Non-pigmented ciliary epithelial cell (primary cell): Measurements from ENCODE around the gene EBPL.
"Not testable (repeated sequence)": the region's sequence is repeated elsewhere in the genome, so short reads cannot be mapped to it uniquely, and the experiment has no call there.

ENCODE experiments used
- DNase-seq: peaks from one replicate; pipeline ENCODE4 v3.0.0-alpha.2; 2010; ENCODE audit warnings: low read depth

The EBPL gene

GRCh38 chr13:49635599-49636433 lies 55.5 kb downstream of the EBPL start:
- no peak for DNase-seq

- no peak for DNase-seq
These were observed 57.6 kb downstream of the EBPL start for GRCh38 chr13:49633710-49634109.

- no peak for DNase-seq
These were observed 59.1 kb downstream of the EBPL start for GRCh38 chr13:49632156-49632555.

GRCh38 chr13:49630580-49630979 lies 60.7 kb downstream of the EBPL start:
- DNase-seq: no peak

- no peak for DNase-seq
These were observed 61.3 kb downstream of the EBPL start for GRCh38 chr13:49629947-49630346.

- no peak for DNase-seq
These were observed 61.9 kb downstream of the EBPL start for GRCh38 chr13:49629196-49629938.

GRCh38 chr13:49627831-49628652 lies 63.2 kb downstream of the EBPL start, which contains the start of gene ARL11:
ARL11 (plus strand) TSS chr13:49628507; CDS start chr13:49630448, 1,941 bp downstream.
- no peak for DNase-seq

DNA sequence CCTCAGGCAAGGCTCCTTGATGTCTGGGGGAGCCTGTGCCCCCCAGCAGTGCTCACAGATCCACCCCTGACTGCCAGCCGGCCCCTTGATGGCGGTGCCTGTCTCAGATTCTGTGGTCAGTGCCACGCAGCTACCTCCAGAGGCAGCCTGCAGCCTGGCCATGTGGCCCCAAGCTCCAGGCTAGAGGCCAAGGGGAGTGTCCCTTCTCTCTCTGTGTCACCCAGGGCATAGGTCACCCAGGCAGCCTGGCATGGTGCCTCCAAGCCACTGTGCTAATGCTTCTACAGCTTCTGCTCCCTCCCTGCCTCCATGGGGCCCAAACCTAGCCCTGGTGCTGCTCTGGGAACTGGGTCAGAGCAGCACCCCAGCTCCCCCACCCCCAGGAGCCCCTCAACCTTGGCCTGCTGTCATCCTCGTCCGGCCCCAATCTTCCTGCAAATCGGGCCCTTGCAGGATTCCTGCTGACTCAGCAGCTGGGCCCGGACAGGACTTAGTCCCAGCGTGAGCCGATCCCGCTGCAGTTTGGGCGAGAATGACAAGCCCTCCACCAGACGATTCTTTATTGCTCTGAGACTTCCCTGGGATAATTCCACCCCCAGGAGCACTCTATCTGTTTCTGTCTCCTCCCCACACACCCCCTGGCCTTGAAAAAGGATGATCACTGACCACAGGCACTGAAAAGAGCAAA lies 65.8 kb downstream of the EBPL start:
- DNase-seq: no peak

DNA sequence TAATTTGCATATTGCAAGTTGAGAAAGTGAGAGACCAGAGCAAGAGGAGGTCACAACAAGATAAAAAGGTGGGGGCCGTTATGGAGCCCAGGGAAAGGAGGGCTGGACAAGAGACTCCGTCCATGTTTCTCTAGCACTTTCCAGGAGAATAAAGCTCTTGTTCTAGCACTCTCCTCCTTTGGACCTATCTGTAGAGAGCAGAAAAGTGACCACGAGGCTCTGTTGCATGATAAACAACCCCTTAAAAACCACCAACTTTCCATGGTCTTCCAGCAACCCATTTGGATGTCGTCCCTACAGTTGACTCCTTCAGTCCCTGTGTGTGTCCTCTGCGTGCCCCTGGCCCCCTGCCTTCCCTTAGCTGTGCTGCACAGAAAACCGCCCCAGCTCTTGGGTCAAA lies 67.1 kb downstream of the EBPL start:
- no peak for DNase-seq

DNA sequence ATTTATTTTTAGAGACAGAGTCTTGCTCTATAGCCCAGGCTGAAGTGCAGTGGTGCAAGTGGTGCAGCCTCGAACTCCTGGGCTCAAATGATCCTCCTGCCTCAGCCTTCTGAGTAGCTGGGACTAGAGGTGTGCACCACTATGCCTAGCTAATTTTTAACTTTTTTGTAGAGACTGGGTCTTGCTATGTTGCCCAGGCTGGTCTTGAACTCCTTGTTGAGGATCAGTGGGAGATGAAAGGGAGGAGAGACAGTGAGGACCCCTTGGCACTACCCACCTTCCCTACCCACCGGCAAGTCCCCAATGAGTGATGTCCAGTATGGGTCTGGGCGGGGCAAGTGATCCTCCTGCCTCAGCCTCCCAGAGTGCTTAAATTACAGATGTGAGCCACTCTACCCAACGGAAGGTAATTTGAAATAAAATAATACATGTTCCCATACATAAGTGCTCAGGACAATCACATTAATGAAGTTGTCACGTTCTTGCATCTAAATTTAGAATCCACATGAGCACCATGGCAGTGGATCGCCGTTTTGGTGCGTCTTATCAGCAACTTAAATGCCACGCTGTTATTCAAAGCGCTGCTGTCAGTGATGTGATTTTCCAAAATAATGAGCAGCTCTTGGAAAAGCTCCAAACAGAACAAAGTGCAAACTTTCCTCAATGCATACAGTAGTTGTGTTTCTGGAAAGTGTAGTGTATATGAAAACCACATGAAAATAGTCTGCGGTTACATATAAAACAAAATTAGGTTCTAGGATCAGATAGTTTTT lies 68.9 kb downstream of the EBPL start:
- DNase-seq: no peak

DNA sequence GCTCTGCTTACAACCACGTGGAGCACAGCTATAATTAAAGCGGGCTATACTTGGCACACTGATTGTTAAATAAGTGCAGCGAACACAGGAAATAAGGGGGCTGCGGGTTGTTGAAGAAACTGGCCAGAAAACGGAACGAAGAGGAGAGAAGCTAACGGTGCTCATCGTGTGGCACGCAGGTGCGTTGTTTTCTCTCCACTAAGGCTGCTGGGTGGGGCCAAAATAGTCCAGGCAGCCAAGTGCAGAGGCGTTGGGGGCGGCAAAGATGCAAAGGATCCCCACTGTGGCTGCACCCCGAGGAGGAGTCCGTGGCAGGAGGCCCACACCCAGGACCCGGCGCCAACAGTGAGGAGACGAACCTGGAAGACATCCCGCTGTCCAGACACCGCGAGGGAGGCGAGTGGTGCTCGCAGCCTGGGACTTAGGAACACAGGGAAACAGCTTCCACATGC lies 71.1 kb downstream of the EBPL start:
- no peak for DNase-seq

- no peak for DNase-seq
These were observed 74.6 kb downstream of the EBPL start for GRCh38 chr13:49616676-49617065.

DNA sequence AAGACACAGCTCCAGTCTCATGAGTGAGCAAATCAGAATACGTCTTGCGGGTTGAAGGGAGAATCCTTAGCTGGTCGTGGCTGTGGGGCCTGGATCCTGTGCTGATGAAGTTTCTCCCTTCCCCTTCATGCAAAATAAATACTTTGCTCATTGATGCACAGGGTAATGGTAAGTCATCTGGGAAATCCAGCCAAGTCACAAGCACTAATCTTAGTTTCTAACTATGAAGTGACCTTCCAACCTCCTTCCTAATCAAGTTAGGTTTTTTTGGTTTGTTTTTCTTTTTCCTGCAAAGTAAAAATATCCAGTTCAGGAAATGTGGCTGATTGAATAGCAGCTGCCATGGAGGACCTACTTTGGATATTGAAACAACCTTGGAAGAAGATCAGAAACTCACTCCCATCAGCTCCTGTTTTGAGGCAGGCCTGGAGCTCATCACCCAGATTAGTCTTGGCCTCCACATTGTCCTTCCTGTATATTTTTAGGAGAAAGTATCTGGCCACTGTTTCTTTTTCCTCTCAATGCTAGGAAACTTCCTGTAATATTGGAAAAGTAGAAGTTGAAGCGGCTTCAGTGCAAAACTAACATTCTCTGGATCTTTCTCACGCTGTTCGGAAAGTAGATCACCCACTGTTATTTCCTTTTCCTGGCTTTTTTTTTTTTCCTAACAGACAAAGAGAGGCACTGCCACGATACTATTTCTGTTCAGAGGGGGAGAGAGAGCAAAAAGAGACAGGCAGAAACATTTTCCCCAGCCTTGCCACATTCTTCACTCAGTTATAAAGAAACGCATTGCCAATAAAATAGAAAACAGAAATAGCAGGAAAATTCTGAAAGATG lies 75.2 kb downstream of the EBPL start:
- no peak for DNase-seq

- DNase-seq: not testable (repeated sequence)
These were observed 79.2 kb downstream of the EBPL start for GRCh38 chr13:49612042-49612441.
